ENCODE measurements around the gene CUX1. TPM values are rescaled to one million over a fixed set of nuclear protein-coding genes. Genes with fewer than 3 reads are reported as not detected.

The CUX1 gene
- total and polyA plus RNA-seq, 10 of the 15 experiments (the other 5 are each of a cell fraction or from before 2014, with no cell fraction given) = 6.1 to 48.6 (median 25.9) TPM

- no peaks in the 10 kb centered on the region for H4K20me1 ChIP-seq (ENCODE audit: control insufficient read depth, insufficient read depth)
- no peaks in the 10 kb centered on the region for H3K27me3 ChIP-seq (replicated peaks in 1 of 2; ENCODE audit: control insufficient read depth in 2 of 2, insufficient read depth in 2 of 2, low read length in 1 of 2)
- peaks cover 1 to 11% of the 10 kb centered on the region in 2 experiments; a peak in 3 of 4 replicates for H3K36me3 ChIP-seq (ENCODE audit: control insufficient read depth in 2 of 2, insufficient read depth in 2 of 2, low read length in 1 of 2)
- WGBS (ENCODE audit: insufficient coverage, insufficient replicate concordance, low lambda C conversion rate, missing lambda C conversion rate) = 98% methylated on average over 5 of the region's 5 CpGs
- no peak for DNase-seq (ENCODE audit: low read depth, low spot score)
- no peak overlapping the region for H3K4me2 ChIP-seq (ENCODE audit: control insufficient read depth, insufficient read depth)
- peaks cover 2% of the 10 kb centered on the region; the same call in 1 of the 2 replicates for H3K79me2 ChIP-seq (ENCODE audit: control insufficient read depth, insufficient read depth, low read length)
- TF ChIP-seq NFXL1 (IDR thresholded peaks at IDR 0.05; ENCODE audit: borderline replicate concordance) = no peak
- TF ChIP-seq NRF1 (conservative IDR thresholded peaks at IDR 0.05; ENCODE audit: low read depth, low read length) = no peak
- no peak for TF ChIP-seq GATAD2B (conservative IDR thresholded peaks at IDR 0.05; ENCODE audit: low read depth)
- TF ChIP-seq CUX1 (IDR thresholded peaks at IDR 0.05; ENCODE audit: insufficient replicate concordance, low read depth, low read length) = no peak
- TF ChIP-seq TCF7 (IDR thresholded peaks at IDR 0.05; ENCODE audit: borderline replicate concordance) = no peak
- TF ChIP-seq CBX5 (IDR thresholded peaks at IDR 0.05; ENCODE audit: low read depth) = no peak
- H2AFZ ChIP-seq (ENCODE audit: control insufficient read depth, low read depth, low read length) = no peak overlapping the region
- ChIA-PET SMC1A (ENCODE audit: uncharacterized antibody, unreplicated experiment) (interaction anchor here (0.6 to 1.4 kb wide), 2 partner anchors 10 to 17 kb away, joined by 3 to 5 read pairs; no protein-coding TSS in a partner anchor), RAD21 (ENCODE audit: unreplicated experiment) (interaction anchor here (1.8 kb wide), 1 partner anchor 9 kb away, joined by 5 read pairs; no protein-coding TSS in a partner anchor), POLR2A (interaction anchor here (0.8 kb wide), 1 partner anchor 12 kb away, joined by 3 read pairs; no protein-coding TSS in a partner anchor), CTCF (interaction anchor here (0.7 to 1.2 kb wide), 3 partner anchors 10 to 70 kb away, joined by 3 to 4 read pairs (median 4); no protein-coding TSS in a partner anchor)
- in situ Hi-C loops (cut with MboI) (no loop called here), intact Hi-C loops (cut with micrococcal nuclease; ENCODE audit: unreplicated experiment) (no loop called here)
- H3K4me1 ChIP-seq (ENCODE audit: control insufficient read depth, insufficient read depth, low read length) = peaks cover 8% of the 10 kb centered on the region
- no peak overlapping the region for H3K9ac ChIP-seq (ENCODE audit: control insufficient read depth, insufficient read depth, low read length)
- no peak overlapping the region for H3K4me3 ChIP-seq
- H3K27ac ChIP-seq (ENCODE audit: control insufficient read depth, insufficient read depth) = no peak overlapping the region
- no peaks in the 10 kb centered on the region for H3K9me3 ChIP-seq (replicated peaks; ENCODE audit: control insufficient read depth, insufficient read depth, low read length)
- BruUV-seq (replicated peaks) = no TSS peak
- ATAC-seq = no peak
- FAIRE-seq = no peak
Measured at GRCh38 chr7:102036958-102037357, 219.5 kb downstream of the CUX1 start.
